ENCODE measurements around the gene NOLC1. TPM values are rescaled to one million over a fixed set of nuclear protein-coding genes. Genes with fewer than 3 reads are reported as not detected.

NOLC1 gene
- total RNA-seq, 2 donors from 2014 or later, result 92.0 to 93.5 TPM

- peaks cover 62% of the 10 kb centered on the region for H3K36me3 Mint-ChIP-seq (ENCODE audit: low read depth)
- WGBS, 2 experiments (ENCODE audit: insufficient coverage in 1 of 2, insufficient read length in 1 of 2), result 94 to 100% methylated on average over 4 of the region's 4 CpGs
Observed at GRCh38 chr10:102140218-102140617, 12.0 kb upstream of the NOLC1 start.

DNA sequence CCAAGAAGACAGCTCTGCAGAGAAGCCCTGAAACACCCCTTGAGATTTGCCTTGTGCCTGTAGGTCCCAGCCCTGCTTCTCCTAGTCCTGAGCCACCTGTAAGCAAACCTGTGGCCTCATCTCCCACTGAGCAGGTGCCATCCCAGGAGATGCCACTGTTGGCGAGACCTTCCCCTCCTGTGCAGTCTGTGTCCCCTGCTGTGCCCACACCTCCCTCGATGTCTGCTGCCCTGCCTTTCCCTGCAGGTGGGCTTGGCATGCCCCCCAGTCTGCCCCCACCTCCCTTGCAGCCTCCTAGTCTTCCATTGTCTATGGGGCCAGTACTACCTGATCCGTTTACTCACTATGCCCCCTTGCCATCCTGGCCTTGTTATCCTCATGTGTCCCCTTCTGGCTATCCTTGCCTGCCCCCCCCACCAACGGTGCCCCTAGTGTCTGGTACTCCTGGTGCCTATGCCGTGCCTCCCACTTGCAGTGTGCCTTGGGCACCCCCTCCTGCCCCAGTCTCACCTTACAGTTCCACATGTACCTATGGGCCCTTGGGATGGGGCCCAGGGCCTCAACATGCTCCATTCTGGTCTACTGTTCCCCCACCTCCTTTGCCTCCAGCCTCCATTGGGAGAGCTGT is 11.2 kb upstream of the NOLC1 start:
- Histone ChIP-seq H3K36me3 (ENCODE audit: control insufficient read depth, insufficient read depth, low read length) (peaks cover 76% of the 10 kb centered on the region), H3K4me1 (ENCODE audit: control insufficient read depth, insufficient read depth, low read length) (peaks cover 21% of the 10 kb centered on the region), H3K9ac (ENCODE audit: extremely low read depth, low read length, poor library complexity, severe bottlenecking) (no peak overlapping the region), H3K4me3 (ENCODE audit: low read length) (no peak overlapping the region), H3K27me3 (ENCODE audit: control insufficient read depth, insufficient read depth, low read length, poor library complexity, severe bottlenecking) (no peaks in the 10 kb centered on the region), H3K27ac (ENCODE audit: low read depth, low read length) (no peak overlapping the region), H3K9me3 (ENCODE audit: control insufficient read depth, low read length) (no peaks in the 10 kb centered on the region)
- H3K27ac Mint-ChIP-seq, result no peak overlapping the region
- no peak overlapping the region for H3K4me3 Mint-ChIP-seq
- H3K4me1 Mint-ChIP-seq, result peaks cover 19% of the 10 kb centered on the region
- no peak for DNase-seq
- H3K36me3 Mint-ChIP-seq (ENCODE audit: low read depth), result peaks cover 67% of the 10 kb centered on the region
- 92 to 97% methylated on average over 4 to 5 of the region's 5 CpGs for WGBS, 2 experiments (ENCODE audit: insufficient coverage in 1 of 2, insufficient read length in 1 of 2)
- H3K9me3 Mint-ChIP-seq, result no peaks in the 10 kb centered on the region
- H3K27me3 Mint-ChIP-seq (ENCODE audit: insufficient read depth), result no peaks in the 10 kb centered on the region
- TF ChIP-seq, protein P1, sequence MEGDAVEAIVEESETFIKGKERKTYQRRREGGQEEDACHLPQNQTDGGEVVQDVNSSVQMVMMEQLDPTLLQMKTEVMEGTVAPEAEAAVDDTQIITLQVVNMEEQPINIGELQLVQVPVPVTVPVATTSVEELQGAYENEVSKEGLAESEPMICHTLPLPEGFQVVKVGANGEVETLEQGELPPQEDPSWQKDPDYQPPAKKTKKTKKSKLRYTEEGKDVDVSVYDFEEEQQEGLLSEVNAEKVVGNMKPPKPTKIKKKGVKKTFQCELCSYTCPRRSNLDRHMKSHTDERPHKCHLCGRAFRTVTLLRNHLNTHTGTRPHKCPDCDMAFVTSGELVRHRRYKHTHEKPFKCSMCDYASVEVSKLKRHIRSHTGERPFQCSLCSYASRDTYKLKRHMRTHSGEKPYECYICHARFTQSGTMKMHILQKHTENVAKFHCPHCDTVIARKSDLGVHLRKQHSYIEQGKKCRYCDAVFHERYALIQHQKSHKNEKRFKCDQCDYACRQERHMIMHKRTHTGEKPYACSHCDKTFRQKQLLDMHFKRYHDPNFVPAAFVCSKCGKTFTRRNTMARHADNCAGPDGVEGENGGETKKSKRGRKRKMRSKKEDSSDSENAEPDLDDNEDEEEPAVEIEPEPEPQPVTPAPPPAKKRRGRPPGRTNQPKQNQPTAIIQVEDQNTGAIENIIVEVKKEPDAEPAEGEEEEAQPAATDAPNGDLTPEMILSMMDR (conservative IDR thresholded peaks at IDR 0.05), result no peak

More at GRCh38 chr10:102140218-102140617, 12.0 kb upstream of the NOLC1 start:
- Histone ChIP-seq H3K36me3 (ENCODE audit: control insufficient read depth, insufficient read depth, low read length) (peaks cover 75% of the 10 kb centered on the region), H3K27me3 (ENCODE audit: control insufficient read depth, insufficient read depth, low read length, poor library complexity, severe bottlenecking) (no peaks in the 10 kb centered on the region), H3K27ac (ENCODE audit: low read depth, low read length) (no peak overlapping the region), H3K9ac (ENCODE audit: extremely low read depth, low read length, poor library complexity, severe bottlenecking) (no peak overlapping the region), H3K4me1 (ENCODE audit: control insufficient read depth, insufficient read depth, low read length) (peaks cover 21% of the 10 kb centered on the region), H3K9me3 (ENCODE audit: control insufficient read depth, low read length) (no peaks in the 10 kb centered on the region), H3K4me3 (ENCODE audit: low read length) (no peak overlapping the region)
- H3K9me3 Mint-ChIP-seq, result no peaks in the 10 kb centered on the region
- H3K27me3 Mint-ChIP-seq (ENCODE audit: insufficient read depth), result no peaks in the 10 kb centered on the region
- DNase-seq, result no peak
- no peak overlapping the region for H3K4me3 Mint-ChIP-seq
- TF ChIP-seq, protein P1 (conservative IDR thresholded peaks at IDR 0.05), result no peak
- no peak overlapping the region for H3K27ac Mint-ChIP-seq
- H3K4me1 Mint-ChIP-seq, result peaks cover 24% of the 10 kb centered on the region

- peaks cover 82% of the 10 kb centered on the region for H3K36me3 ChIP-seq (ENCODE audit: control insufficient read depth, insufficient read depth, low read length)
- WGBS, 2 experiments (ENCODE audit: insufficient coverage in 1 of 2, insufficient read length in 1 of 2), result 85 to 95% methylated on average over 3 to 4 of the region's 4 CpGs
Observed at GRCh38 chr10:102141583-102142107, 10.5 kb upstream of the NOLC1 start.

More at GRCh38 chr10:102141583-102142107, 10.5 kb upstream of the NOLC1 start:
- Mint-ChIP-seq H3K27me3 (ENCODE audit: insufficient read depth) (no peaks in the 10 kb centered on the region), H3K9me3 (no peaks in the 10 kb centered on the region), H3K4me1 (peaks cover 17% of the 10 kb centered on the region), H3K36me3 (ENCODE audit: low read depth) (peaks cover 73% of the 10 kb centered on the region), H3K4me3 (no peak overlapping the region), H3K27ac (peak overlapping the region; percentile 66)
- H3K4me3 ChIP-seq (ENCODE audit: low read length), result no peak overlapping the region
- H3K27me3 ChIP-seq (ENCODE audit: control insufficient read depth, insufficient read depth, low read length, poor library complexity, severe bottlenecking), result no peaks in the 10 kb centered on the region
- no peak overlapping the region for H3K27ac ChIP-seq (ENCODE audit: low read depth, low read length)
- peaks cover 21% of the 10 kb centered on the region for H3K4me1 ChIP-seq (ENCODE audit: control insufficient read depth, insufficient read depth, low read length)
- no peaks in the 10 kb centered on the region for H3K9me3 ChIP-seq (ENCODE audit: control insufficient read depth, low read length)
- no peak overlapping the region for H3K9ac ChIP-seq (ENCODE audit: extremely low read depth, low read length, poor library complexity, severe bottlenecking)
- TF ChIP-seq, protein P1 (conservative IDR thresholded peaks at IDR 0.05), result no peak
- DNase-seq, result no peak
